Transverse colon (tissue), 4 donors: Measurements from ENCODE around the gene MACROD1.

Experiments used
- EP300 ChIP-seq: sonication (generic); formaldehyde crosslinking; IDR thresholded peaks from one replicate; pipeline ENCODE4 v1.6.1; 2017; ENCODE audit warnings: antibody characterized with exemption, low read depth
- POLR2A ChIP-seq: fragments of 450-650 bp; IDR thresholded peaks from one replicate; pipeline ENCODE4 v1.6.1; 2016; ENCODE audit warnings: antibody characterized with exemption, mild to moderate bottlenecking, moderate library complexity
- POLR2AphosphoS5 ChIP-seq, 3 donors: sonication (generic); formaldehyde crosslinking; IDR thresholded peaks; one replicate each; pipeline ENCODE4 v1.6.1; 2016; ENCODE audit warnings: antibody characterized with exemption in 3 of 3
- TF ChIP-seq, protein P1 (sequence below), 5 experiments: fragments of 200-600 bp in 3 of 5; fragments of 450-650 bp in 2 of 5; sonication (generic) in 3 of 5; IDR thresholded peaks; 1 replicate in 2 of 5; 2 replicates in 3 of 5; pipeline ENCODE4 v1.5.1; 2016 to 2017; ENCODE audit warnings: antibody characterized with exemption in 5 of 5, inconsistent platforms in 3 of 5, mild to moderate bottlenecking in 2 of 5, moderate library complexity in 1 of 5

DNA sequence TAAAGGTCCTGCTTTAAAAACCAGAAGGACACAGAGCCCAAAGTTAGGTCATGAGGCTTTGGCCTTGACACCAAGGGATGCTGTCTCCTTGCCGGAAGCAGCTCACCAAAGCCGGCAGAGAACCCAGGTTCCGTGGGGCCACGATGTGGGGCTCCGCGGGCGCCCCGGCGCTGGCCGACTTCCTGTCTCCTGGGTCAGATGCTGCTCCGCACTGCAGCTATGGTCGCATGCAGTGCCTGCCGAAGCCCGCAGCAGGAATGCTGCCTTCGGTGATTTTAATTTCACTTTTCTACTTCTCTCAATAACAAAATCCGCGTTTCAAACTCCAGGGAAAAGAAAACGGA, 180.1 kb downstream of the MACROD1 start:
- TF ChIP-seq, protein P1, sequence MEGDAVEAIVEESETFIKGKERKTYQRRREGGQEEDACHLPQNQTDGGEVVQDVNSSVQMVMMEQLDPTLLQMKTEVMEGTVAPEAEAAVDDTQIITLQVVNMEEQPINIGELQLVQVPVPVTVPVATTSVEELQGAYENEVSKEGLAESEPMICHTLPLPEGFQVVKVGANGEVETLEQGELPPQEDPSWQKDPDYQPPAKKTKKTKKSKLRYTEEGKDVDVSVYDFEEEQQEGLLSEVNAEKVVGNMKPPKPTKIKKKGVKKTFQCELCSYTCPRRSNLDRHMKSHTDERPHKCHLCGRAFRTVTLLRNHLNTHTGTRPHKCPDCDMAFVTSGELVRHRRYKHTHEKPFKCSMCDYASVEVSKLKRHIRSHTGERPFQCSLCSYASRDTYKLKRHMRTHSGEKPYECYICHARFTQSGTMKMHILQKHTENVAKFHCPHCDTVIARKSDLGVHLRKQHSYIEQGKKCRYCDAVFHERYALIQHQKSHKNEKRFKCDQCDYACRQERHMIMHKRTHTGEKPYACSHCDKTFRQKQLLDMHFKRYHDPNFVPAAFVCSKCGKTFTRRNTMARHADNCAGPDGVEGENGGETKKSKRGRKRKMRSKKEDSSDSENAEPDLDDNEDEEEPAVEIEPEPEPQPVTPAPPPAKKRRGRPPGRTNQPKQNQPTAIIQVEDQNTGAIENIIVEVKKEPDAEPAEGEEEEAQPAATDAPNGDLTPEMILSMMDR (IDR thresholded peaks at IDR 0.05): no peak
- TF ChIP-seq POLR2AphosphoS5 (IDR thresholded peaks at IDR 0.05) (no peak), POLR2A (no peak), EP300 (no peak)
